HEK293T (cell line): ENCODE measurements around the gene ZNF385C.

Experiments
- ARNT ChIP-seq: fragments of 450-650 bp; IDR thresholded peaks from 2 replicates; pipeline ENCODE4 v1.6.1; 2017; ENCODE audit warnings: mild to moderate bottlenecking
- BHLHE40 ChIP-seq: fragments of 450-650 bp; IDR thresholded peaks from 2 replicates; pipeline ENCODE4 v1.6.1; 2016; ENCODE audit warnings: mild to moderate bottlenecking, moderate library complexity, borderline replicate concordance
- FOXK2 ChIP-seq: fragments of 450-650 bp; IDR thresholded peaks from 2 replicates; pipeline ENCODE4 v1.6.1; 2016; ENCODE audit warnings: mild to moderate bottlenecking
- FOXM1 ChIP-seq: fragments of 450-650 bp; IDR thresholded peaks from 2 replicates; pipeline ENCODE4 v1.6.1; 2017; ENCODE audit warnings: mild to moderate bottlenecking, borderline replicate concordance
- HDGF ChIP-seq: fragments of 450-650 bp; IDR thresholded peaks from 2 replicates; pipeline ENCODE4 v1.6.1; 2017; ENCODE audit warnings: antibody characterized with exemption, borderline replicate concordance
- PKNOX1 ChIP-seq: fragments of 450-650 bp; IDR thresholded peaks from 2 replicates; pipeline ENCODE4 v1.6.1; 2016
- SP1 ChIP-seq: fragments of 450-650 bp; IDR thresholded peaks from 2 replicates; pipeline ENCODE4 v1.6.1; 2017

GRCh38 chr17:42045719-42046118 is 52.6 kb downstream of the ZNF385C start:
- TF ChIP-seq HDGF (no peak), SP1 (no peak), PKNOX1 (no peak), BHLHE40 (no peak), ARNT (no peak), FOXM1 (no peak), FOXK2 (no peak)
